GM21390 (cell line): ENCODE measurements around the gene TRABD.

Source experiments
- ATAC-seq: cut with Tn5 transposase; IDR thresholded peaks from one replicate; pipeline ENCODE4 v1.9.1; 2021; ENCODE audit not compliant: unreplicated experiment

The TRABD gene

DNA sequence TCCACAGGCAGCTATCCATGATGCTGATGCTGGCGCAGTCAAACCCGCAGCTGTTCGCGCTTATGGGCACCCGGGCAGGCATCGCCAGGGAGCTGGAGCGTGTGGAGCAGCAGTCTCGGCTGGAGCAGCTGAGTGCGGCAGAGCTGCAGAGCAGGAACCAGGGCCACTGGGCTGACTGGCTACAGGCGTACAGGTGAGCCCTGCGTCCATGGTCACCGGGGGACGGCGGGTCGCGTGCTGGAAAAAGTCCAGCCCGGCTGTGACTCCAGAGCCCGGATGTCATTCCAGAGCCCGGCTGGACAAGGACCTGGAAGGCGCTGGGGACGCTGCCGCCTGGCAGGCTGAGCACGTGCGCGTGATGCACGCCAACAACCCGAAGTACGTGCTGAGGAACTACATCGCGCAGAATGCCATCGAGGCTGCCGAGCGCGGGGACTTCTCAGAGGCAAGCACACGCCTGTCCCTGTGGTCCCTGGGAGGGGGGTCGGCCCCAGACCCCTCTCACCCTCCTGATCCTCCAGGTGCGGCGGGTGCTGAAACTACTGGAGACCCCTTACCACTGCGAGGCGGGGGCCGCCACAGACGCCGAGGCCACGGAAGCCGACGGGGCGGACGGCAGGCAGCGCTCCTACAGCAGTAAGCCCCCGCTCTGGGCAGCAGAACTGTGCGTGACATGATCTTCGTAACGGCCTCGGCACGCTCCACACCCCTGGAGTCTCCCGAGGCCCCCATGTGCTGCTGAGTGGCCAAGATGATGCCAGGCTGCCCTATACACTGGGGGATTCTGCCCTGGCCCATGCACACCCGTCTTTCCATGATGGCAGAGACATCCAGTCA lies 31.2 kb downstream of the TRABD start:
- no peak for ATAC-seq

DNA sequence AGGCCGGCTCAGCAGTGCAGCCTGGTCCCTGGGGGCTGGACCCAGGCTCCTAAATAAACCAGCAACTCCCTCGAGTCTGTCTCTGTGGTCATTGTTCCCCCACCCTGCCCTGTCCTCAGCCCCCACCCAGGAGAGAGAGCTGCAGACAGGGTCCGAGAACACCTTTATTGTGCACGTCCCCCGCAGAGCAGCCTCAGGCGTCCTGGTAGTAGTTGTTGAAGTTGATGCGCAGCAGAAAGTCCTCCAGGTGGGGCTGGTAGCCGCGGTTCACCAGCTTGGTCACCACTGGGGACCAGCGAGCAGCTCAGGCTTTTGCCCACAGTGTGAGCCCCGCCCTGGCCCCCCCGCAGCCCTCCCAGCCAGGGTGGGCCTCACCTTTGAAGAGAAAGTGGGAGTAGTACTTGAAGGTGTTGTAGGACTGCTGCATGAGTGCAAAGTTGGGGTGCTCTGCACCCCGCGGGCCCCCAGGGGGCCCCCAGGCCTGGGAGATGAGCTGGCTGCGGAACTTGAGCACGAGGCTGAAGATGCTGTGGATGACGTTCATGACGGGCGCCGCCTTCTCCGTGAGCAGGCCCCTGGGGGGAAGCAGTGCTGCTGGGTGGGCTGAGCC lies 31.9 kb downstream of the TRABD start:
- ATAC-seq: no peak

DNA sequence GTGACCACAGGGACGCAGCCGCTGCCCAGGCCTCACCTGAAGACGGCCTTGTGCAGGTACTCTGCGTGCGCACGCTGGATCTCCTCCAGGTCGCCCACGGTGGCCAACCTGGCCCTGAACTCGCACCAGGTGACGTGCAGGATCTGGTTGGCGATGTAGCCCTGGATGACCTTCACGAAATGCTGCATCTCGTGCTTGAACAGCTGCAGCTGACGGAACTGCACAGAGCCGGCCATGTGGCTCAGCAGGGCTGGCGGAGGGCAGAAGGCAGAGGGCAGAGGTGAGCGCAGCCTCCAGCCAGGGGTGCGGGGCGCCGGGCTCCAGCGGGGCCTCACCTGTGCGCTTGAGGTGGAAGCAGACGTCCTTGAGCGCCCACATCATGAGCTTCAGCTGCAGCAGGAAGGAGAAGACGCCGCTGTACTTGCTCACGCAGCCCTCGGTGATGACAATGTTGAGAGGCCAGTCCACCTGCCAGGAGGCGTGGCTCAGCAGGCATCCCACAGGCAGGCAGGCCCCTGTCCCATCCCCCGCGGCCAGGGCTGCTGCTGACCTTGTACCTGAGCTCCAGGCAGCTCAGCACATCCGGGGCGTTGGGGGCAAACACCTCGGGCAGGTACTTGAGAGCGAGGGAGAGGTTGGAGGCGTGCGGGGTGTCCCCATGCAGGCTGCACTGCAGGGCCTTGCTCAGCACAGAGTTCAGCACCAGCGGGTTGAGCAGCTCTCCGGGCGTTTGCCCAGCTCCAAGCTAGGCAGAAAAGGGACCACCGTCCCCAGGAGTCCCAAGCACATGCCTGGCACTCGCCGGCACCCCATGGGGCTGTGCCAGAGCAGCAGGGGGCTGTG lies 32.7 kb downstream of the TRABD start:
- ATAC-seq: no peak

DNA sequence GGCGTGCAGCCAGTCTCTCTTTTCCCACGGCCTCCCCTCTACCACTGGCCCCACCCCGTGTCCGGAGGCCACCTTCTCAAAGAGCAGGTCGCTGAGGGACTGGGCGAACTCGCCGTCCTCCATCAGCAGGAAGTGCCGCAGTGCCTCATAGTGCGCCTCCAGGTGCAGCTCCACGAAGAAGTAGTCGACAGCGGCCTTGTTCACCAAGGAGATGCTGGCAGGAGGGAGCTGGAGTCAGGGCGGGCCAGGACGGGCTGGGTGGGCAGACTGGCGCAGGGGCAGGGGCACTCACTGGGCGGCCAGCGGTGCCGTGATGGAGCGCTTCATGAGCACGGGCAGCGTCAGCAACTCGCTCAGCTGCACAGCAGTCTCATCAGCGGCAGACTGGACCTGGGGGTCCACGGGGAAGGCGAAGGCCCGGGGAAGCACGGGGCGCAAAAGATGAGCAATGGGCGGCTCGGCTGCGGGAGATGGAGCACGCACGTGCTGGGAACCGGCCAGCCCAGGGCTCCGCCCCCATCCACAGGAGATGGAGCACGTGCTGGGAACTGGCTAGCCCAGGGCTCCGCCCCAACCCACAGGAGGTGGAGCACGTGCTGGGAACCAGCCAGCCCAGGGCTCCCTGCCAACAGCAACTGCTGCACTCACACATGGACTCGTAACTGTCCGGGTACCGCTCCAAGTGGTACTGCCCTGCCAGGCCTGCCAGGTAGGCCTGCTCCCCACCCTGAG lies 33.4 kb downstream of the TRABD start:
- no peak for ATAC-seq

DNA sequence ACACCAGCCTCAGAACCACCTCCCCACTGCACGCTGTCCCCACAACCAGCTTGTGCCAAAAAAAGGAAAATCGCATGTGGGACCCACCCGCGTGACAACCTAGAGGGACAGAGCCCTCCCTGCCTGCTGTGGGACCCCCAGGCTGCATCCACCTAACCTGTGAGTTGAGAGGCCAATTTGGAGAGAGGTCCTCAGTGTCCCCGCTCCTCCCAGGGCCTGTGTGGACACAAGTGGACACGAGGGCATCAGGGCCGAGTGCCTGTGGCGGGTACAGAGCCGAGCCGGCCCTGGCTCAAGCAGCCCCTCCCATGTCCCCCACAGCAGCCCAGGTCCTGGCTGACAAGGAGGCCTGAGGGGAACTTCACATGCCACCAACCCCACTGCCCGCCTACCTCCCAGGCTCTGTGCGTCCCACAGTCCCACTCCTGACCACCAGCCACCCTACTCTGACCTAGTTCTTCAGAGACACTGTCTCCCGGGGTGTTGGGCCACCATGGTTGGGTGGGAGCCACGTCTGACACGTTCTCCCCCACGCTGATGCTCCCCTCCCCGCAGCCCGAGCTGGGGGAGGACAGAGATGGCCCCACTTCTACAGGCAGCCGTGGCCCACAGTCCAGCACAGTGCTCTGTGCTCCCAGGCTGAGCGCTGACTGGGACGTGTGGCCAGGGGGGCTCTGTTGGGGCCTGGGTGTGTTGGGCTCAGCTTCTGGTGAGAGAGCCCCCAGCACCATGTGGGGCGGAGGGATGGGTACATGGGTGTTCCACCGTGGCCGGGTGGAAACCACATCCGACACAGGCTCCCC lies 34.3 kb downstream of the TRABD start:
- no peak for ATAC-seq

DNA sequence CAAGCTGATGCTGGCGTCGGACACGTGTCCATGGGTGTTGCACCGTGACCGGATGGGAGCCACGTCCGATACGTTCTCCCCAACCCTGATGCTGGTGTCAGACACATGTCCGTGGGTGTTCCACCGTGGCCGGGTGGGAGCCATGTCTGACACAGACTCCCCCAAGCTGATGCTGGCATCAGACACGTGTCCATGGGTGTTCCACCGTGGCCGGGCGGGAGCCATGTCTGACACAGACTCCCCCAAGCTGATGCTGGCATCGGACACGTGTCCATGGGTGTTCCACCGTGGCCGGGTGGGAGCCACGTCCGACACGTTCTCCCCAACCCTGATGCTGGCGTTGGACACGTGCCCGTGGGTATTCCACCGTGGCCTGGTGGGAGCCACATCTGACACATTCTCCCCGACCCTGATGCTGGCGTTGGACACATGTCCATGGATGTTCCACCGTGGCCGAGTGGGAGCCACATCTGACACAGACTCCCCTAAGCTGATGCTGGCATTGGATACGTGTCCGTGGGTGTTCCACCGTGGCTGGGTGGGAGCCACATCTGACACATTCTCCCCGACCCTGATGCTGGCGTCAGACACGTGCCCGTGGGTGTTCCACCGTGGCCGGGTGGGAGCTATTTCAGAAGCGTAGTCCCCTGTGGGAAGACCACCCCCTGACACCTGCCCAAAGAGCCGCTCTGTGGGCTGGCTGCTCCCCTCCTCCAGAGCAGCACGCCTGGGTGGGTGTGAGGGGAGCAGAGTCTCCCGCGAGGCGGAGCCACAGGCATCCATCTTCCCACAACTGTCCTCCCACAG lies 35.1 kb downstream of the TRABD start:
- no peak for ATAC-seq

DNA sequence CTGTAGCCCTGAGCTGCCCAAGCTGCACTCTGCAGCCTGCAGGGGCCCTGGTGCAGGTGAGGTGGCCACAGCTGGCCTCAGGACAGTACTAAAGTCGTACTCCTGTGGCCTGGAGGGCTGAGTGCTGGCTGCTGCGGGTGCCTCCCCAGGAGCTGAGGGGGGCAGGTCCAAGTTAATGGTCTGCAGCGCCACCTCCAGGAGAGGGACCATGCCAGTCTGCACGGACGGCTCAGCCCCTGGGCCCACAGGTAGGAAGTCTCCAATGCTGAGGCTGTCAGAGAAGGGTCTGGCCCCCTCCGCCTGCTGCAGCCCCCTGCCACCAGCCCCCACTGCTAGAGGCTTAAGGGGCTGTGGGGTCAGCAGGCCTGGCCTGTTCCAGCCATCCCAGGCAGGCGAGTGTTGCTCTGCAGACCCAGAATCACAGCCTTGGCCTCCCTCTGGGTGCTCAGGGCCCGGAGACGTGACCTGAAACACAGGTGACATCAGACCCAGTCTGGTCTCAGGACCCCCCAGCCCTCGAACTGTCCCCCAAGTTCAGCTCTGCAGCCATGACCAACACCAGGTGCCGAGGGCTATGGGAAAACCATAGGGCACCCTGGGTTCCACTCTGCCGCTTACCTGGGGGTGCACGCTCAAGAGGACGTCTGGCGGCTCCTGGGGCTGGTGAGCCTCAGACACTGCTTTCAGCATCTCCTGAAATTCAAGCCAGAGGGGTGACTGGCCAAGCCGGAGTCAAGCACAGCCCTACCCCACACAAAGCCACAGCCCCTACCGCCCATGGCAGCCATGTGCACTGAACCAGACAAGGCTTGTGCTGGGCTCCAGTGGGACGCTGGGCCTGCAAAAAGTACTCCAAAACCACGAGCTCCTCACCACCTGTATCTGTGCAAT lies 35.9 kb downstream of the TRABD start:
- ATAC-seq: no peak

DNA sequence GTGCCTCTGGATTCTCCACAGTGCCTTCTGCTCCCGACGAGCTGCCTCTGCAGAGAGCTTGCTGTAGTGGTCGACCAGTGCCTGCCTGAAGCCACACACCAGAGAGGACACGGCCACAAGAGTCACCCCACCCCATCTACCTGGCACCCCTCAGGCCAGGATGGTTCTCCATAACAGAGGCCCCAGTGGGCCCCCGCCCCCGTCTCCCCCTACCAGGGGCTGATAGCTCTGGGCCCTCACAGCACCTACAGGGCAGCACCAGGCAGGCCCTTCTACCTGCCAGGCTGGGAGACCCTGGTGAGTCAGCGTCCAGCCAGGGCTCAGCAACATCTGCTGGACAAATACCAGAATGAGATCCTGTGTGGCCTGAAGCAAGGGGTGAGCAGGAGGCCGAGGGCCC lies 36.8 kb downstream of the TRABD start:
- no peak for ATAC-seq

DNA sequence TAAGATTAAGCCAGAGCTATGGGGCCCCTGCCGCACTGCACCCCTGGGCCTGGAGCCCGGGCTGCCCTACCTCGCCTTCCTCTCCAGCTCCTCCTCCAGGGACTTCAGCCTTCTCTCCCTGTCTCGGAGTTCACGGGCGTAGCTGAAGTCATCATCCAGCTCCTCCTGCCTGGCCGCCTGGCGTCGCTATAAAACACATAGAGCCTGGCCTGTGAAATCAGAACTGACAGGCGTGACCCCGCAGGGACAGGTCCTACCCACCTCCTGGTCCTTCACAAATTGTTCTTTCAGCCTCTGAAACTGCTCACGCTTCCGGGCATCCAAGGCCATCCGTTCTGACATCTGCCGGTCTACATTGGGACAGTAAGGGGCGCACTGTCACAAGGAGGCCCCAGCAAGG lies 38.4 kb downstream of the TRABD start:
- ATAC-seq: no peak

DNA sequence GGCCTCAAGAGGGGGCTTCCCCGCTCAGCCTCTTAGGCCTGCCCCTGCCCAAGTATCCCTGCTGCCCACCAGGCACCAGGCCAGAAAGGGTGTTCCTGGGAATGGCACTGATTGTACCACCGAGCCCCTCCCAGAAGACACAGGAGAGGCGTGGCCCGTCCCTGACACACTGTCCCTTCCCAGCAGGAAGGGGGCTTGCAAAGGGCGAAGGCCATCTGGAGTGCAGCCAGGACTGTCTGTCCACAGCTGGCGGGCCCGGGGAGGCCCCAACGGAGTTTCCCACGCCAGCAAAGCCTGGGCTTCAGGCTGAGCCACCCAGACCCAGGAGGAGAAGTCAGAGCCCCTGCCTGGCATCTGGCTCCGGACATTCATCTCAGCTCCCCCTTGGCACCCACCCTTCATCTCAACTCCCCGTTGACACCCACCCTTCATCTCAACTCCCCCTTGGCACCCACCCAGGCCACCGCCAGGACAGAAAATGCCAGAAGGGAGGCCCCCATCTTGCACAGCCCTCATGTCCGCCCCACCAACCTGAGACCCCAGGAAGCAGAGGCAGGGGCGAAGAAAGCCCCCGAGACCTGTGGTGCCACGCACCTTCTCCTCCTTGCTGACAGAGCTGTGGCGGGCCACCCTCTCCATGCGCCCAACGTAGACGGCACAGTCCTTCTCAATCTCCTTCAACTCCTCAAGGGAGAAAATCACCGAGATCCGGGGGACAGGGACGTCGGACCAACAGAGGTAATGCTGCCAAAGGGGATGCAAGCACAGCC lies 39.7 kb downstream of the TRABD start:
- ATAC-seq: no peak

DNA sequence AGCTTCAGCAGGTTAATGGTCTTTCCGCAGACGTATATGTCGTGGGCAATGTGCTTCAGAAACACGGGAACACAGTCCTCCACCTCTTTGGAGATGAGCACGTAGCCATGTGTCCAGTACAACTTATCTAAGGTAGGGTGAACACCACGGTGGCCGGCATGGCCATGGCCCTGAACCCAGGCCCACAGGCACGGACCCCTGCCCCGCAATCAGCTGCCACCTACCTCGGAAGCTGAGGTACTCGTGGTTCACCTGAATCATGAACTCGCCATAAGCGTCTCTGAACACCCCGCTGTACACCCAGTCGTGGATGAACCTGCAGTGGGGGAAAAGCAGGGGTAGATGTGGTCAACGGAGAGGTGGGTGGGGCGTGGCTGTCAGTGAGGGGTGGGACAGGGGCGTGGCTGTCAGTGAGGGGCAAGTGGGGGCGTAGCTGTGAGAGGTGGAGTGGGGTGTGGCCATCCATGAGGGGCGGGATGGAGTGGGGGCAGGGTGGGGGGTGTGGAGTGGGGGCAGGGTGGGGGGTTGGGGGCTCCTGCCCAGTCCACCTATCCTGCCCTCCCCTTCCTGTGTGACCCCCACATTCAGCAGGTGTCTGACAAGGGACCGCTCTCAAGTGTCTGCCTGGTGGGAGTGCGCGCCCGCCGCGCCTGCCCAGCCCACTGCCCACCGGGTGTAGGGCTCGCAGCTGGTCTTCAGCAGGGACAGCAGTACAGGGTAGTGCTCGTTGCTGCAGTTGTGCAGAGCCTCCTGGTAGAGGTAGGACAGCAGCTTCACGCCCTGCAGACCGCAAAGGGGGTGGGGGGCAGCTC lies 40.6 kb downstream of the TRABD start:
- ATAC-seq: no peak

DNA sequence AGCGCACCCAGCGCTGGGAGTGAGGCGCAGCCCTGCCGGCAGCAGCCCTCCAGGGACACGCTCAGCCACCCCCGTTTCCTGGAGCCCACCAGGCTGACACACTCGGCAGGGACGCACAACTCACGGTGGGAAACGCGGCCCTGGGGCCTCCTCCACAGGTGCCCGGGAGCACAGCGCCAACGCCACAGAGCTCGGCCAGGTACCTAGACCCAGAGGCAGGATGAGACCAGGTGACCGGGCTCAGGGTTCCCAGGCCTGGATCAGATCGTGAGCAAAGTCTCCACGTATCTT lies 41.1 kb downstream of the TRABD start:
- ATAC-seq: no peak

DNA sequence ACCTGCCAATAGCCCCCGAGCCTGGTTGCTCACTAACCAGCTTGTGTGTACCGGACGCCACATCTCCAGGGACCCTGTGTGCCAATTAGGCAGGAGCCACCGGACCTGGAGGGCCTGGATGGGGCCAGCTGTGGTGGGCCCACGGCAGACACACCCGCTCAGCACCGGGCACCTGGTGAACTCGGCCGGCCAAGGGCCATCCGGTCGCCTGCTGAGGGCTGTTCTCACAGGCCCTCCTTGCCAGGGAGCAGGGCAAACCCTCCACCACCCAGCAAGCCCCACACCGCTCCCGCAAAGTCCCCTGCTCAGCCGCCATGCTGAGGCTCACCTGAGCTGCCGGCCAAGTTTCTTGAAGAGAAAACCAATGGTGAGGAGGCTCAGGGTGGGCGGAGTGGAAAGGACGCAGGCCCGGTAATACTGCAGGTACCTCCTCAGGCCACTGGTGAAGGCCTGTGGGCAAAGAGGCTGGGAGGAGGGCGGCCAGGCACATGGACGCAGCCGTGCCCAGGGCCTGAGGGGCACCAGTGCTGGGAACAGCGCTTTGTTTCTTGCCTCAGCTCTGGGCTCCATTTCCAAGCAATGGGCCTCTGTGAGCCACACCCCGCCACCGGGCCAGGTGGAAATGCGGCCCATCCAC lies 42.0 kb downstream of the TRABD start:
- ATAC-seq: no peak

DNA sequence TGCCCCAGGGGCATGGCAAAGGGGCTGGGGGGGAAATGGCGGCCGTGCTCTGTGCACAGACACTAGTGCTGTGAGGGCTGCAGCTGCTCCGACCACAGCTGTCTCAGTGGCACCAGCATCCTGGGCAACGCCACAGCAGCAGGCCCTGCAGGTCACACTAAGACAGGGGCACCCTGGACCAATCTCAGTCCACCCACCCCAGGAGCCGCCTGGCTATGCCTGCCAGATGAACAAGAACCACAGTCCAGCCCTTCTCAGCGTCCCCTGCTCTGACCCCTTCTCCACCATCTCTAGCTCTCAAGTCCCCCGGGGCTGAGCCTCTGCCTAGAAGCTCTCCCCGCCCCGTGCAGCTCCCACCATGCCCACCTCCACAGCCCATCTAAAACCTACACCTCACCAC lies 42.7 kb downstream of the TRABD start:
- ATAC-seq: no peak

DNA sequence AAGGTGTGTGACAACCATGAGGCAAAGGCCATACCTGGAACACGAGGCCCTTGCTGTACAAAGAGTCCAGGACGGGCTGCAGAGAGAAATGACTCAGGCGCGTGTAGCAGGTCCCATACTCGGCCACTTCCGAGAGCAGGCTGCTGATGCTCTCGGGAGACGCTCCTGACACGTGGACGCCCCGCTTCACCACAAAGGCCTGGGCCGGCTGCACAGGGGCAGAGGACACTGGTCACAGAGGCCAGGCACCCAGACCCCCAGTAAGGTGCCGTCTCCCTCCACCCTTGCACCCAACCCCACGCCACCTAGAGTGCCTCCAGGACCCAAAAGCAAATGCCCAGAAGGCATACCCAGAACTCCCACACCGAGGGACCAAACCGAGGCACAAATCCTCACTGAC lies 43.7 kb downstream of the TRABD start:
- ATAC-seq: no peak

DNA sequence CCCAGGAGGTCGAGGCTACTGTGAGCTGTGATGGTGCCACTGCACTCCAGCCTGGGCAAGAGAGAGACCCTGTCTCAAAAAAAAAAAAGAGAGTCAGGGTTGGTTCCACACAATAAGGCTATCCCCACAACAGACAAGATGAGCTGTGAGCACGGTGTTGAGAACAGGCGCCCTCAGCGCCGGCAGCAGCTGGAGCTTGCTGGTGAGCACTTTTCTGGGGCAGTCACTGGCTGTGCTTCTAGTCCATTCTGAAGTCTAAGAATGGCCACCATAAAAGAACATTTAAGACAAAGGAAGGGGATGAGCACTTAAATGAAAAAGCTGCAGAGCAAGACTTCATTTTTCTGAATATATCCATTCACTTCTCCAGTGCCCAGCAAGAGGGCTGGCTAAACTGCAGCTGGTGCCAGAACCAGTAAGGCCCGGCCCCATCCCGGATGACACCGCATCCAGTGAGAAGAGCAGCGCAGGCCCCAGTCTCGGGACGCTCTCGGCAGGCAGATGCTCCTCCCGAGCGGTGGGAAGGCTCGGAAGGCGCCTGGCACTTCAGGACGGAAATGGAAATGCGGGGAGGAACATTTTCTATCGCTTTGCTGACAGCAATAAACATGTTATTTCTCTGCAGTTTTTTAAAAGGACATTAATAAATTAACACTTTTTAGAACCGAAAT lies 46.9 kb downstream of the TRABD start:
- ATAC-seq: no peak
